HG02588 (cell line): ENCODE results near the gene GALNTL6.
A peak's percentile ranks its signal among the peaks of the same experiment; 100 is the strongest.

Source experiments
- ATAC-seq: cut with Tn5 transposase; IDR thresholded peaks from one replicate; pipeline ENCODE4 v1.9.1; 2021; ENCODE audit warnings: mild to moderate bottlenecking, moderate library complexity; ENCODE audit not compliant: unreplicated experiment

Gene GALNTL6

GRCh38 chr4:171812665-171813525 is at the start of gene GALNTL6:
GALNTL6 (plus strand) TSS chr4:171813404.
- ATAC-seq, result peak; percentile 51

DNA sequence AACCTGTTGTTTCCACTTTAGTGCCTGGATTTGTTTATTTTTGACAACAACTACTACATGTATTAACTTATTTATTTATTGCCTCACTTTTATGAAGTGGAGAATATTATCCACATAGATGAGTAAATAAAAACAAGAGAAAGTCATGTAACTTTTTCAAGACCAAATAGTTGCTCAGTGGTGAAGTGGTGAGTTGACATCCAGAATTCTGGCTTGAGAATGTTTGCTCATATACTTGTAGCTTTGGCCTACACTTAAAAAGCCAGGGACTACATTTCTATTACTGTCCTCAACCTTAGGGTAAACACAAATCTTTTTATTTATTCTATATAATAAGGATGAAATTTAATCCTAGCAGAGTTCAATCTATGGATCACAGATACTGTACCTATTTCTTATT is 47.7 kb upstream of the GALNTL6 start:
- ATAC-seq, result no peak

DNA sequence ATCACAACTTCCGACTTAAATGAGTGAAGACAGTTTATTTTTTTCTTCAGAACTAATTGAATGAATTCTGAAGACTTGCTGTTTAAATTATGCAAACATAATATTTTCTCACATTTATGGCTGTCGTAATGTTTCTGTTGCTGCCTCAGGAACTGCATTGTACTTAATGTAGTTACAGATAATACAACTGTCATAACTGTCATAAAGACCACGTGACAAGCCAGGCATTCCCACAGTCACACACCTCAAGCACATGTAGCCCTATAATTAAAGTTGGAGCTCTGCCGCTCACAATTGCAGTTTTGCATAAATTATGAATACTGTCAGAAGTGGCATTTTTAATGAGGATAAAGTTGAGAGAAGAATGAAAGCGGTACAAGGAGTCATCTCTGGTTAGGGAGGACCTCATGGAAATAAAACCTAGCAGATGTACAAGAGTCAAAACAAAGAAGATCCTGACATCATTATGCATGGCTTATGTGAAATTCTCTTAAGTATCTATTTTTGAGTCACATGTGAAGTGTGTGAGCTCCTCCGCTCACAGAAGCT is 38.5 kb upstream of the GALNTL6 start:
- no peak for ATAC-seq

DNA sequence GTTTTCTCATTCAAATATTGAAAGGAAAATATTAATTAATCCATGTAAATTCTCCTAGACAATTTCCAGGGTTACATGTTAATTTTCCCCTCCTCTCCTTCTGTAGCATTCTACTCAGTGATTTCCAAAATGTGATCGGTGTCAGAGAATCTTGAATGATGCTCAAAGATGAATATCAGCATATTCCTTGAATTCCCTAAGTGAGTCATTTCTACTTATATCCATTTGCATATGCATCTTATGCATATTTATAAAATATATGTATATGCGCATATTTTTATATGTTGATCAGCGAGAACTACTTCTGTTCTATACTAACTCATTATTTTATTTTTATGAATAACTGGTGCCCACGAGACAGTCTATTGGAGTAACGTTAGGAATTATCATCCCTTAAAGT is 33.9 kb upstream of the GALNTL6 start:
- no peak for ATAC-seq

GRCh38 chr4:171785388-171785787 is 27.8 kb upstream of the GALNTL6 start:
- no peak for ATAC-seq

DNA sequence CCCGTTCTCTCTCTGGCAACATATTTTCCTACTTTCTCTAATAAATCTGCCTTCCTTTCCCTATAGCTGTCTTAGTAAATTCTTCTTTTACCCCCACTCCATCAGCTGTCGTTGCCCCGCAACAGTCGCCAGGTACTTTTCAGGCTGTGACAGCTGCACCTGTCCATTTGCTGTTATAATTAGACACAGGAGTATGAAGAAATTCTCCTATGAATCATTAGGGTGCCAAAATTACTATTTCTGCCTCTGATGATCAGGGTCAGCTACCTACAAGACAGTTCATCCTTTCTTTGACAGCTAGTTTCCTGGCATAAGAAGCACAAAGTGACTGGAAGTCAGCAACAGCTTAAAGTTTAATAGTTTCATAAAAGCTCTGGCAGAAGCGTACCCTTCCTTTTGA is 19.5 kb upstream of the GALNTL6 start:
- ATAC-seq, result no peak

DNA sequence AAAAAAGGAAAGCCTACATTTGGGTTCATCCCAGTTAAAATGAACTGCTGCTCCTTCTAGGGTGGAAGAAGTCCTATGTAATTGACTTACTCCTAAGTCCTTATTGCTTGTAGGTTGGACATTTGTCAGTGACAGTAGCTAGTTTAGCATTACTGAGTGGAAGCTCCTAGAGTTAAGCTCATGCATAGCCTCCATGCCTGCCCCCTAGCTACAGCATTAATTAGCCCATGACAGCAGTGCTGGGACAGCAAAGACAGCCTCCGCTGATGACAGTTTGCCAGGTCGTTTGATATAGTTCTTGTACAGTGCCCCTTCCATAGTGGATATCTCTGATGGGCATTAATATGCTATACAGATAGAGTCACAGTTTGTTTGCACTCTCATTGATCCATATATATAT is 18.7 kb upstream of the GALNTL6 start:
- ATAC-seq, result no peak

GRCh38 chr4:171809854-171810253 is 3.4 kb upstream of the GALNTL6 start:
- ATAC-seq, result no peak

GRCh38 chr4:171812333-171812664 is 905 bp upstream of the GALNTL6 start:
- ATAC-seq, result no peak

GRCh38 chr4:171813526-171814250 is 484 bp downstream of the GALNTL6 start:
- ATAC-seq, result peak; percentile 18

DNA sequence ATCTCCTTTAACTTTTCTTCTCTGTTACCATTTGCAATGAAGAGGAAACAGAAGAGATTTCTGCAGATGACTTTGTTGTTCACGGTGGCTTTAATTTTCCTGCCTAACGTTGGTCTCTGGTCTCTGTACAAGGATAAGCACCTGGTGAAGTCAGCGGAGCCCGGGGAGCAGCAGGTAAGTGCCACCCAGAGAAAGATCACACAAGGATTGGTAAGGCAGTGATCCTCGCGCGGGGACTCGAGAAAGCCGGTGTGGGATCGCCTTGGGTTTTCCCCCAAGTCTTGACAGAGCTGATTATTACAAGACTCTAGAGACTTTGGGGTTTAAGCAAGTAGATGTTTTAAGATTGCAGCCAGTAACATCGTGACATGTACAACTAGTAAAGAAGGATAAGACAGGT is 1.3 kb downstream of the GALNTL6 start:
- no peak for ATAC-seq

DNA sequence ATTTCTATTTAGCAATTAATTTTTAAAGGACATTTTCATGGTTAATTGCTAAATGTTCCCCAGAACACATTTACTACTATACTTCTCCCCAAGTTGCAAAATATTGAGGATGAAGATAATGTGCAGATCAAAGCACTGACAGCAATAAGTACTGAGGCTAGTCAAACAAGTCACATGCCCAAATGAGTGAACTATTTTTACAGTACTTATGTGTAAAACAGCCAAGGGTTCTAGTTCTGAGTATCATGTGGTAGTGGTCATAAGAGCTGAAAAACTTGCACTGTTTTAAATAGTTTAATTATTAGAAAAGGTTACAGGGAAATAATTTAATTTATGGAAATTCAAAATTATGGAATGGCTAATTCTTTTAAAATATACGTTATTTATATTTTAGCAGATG is 3.8 kb downstream of the GALNTL6 start:
- no peak for ATAC-seq

DNA sequence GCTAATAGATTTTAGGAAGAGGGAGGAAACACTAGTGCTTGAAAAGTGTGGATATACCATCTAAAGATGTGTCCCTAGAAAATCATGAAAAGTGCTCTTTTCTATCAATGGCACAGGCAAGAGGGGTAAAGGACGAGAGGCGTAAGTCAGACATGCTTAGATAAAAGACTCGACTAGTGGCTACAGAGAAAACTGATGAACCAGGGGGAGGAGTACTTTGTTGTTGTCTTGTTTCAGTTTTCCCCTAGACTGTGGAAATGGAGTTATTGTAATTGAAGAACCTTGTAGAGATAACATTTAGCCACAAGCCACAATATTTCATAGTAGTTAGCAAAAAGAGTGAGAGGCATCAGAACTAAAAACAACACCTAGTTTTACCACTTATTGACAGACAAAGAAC is 21.4 kb downstream of the GALNTL6 start:
- ATAC-seq, result no peak

DNA sequence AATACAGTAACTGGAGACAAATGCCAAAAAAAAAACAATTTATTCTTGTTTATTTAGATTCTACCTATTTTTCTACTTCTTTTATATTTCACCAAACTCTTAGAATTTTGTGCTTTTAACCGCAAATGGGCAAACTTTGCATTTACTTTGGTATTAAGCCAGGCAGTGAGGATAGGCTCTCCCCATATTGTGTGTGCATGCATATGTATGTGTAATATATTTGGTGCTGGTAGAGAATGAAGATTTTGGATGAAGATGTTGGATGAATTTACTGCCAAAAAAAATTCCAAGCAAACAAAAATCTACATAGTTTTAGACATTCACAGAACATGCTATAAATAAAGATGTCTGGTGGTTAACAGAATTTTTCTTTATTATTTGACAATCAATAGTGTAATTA is 30.3 kb downstream of the GALNTL6 start:
- no peak for ATAC-seq

GRCh38 chr4:171846232-171846631 is 33.0 kb downstream of the GALNTL6 start:
- ATAC-seq, result peak; percentile 74

DNA sequence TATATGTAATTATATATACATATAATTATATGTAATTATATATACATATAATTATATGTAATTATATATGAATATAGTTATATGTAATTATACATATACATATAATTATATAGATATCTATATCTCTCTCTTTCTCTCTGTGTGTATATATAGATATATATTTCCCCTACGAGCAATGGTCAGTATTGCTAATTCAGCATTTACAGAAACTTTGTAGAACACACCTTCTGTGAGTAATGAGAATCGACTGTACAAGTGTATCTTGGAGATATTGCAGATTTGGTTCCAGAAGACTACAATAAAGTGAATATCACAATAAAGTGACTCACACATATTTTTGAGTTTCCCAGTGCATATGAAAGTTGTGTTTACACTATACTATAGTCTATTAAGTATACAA is 33.7 kb downstream of the GALNTL6 start:
- ATAC-seq, result no peak

DNA sequence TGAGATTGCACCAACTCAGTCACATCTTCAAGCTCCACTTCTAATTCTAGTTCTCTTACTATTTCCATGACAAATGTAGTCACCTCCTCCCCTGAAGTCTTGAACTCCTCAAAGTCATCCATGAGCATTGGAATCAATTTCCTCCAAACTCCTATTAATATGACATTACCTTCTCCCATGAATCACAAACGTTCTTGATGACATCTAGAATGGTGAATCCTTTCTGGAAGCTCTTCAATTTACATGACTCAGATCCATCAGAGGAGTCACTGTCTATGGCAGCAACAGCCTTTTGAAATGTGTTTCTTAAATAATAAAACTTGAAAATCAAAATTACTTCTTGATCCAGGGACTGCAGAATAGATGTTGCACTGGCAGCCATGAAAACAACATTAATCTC is 34.5 kb downstream of the GALNTL6 start:
- ATAC-seq, result no peak

GRCh38 chr4:171849686-171850222 is 36.5 kb downstream of the GALNTL6 start:
- ATAC-seq, result no peak

DNA sequence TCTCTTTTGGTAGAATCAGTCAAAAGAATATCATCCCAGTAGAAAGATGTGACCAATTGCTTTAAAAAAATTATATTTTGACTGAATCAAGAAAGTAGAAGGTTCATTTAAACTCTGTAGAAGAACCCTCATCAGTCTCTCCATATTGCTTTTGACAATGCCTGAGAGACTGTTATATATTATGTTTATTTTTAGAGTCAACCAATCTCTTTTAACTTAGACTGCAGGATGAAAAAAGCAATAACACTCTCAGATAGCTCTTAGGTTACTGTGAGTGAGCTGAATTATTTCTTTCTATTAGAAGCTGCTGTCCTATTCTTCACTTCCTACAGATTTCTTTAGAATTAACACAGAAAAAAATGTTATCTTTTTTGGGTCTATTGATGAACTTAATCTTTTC is 38.1 kb downstream of the GALNTL6 start:
- no peak for ATAC-seq

DNA sequence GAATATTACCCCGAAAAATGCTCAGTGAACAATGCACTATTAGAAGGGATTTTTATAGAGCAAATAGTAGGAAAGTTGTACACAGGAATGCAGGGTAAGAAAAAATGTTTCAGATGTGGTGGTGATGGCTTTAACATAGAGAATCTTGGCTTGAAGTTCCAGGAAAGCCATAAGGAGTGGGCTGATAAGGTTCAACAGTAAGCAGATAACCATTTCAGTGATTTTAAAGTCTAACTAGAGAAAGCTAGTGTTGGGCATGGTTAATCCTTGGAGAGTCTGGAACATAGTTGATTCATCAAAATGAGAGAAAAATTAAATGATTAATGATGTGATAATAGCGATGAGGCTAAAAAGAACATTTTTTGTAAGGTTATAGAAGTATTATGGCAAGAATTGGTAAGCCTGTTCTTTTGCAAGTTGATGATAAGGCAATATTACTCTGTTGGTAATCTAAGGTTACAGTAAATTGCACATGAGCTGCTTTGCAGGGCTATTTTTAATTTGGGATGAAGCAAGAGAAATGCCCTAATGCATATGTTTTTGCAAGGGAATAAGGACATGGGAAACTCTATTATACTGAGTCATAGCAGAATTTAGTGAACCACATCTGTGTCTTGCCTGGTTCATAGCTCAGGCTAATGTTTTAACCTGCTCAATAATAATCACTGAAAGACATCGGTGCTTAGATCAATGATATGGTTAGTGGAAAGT is 44.3 kb downstream of the GALNTL6 start:
- no peak for ATAC-seq

DNA sequence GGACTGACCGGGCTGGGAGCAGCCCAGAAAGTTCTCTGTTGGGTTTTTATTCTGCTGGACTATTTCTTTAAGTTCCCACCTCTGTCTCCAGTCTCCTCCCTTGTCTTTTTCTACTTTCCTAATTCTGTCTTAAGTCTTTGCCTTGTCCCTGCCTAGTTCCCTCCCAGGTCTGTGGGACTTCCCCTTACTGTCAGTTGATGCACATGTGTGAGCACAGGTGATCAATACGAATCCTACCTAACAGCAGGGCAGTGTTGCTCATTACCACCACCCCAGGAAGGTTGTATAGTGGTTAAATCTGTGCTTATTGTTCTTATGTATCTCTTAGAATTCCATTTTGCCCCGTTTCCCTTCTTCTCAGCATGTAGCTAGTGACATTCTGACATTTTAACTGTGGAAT is 62.1 kb downstream of the GALNTL6 start:
- no peak for ATAC-seq
